OCI-LY7 (cell line): Measurements from ENCODE around the gene SCPEP1. TPM values are rescaled to one million over a fixed set of nuclear protein-coding genes. Genes with fewer than 3 reads are reported as not detected.
A peak's percentile ranks its signal among the peaks of the same experiment; 100 is the strongest.
"Not testable (repeated sequence)": the region's sequence is repeated elsewhere in the genome, so short reads cannot be mapped to it uniquely, and the experiment has no call there.

Experiments
- BruUV-seq: library from RNA; stranded (reverse); fragments of 400-500 nt; replicated peaks from 2 replicates; lab custom pipeline; 2021; lab: Mats Ljungman, UMichigan
- CTCF ChIA-PET: fragments of 300-600 bp; sonication (Branson Sonifier 250); formaldehyde crosslinking; loops from one replicate; lab custom pipeline; 2022; ENCODE audit warnings: antibody characterized with exemption; ENCODE audit not compliant: unreplicated experiment; lab: Charles Lee
- POLR2A ChIA-PET: fragments of 300-600 bp; sonication (Branson Sonifier 250); formaldehyde crosslinking; loops from one replicate; lab custom pipeline; 2022; ENCODE audit warnings: antibody characterized with exemption; lab: Charles Lee
- DNase-seq: peaks from one replicate; pipeline ENCODE4 v3.0.0-alpha.2; 2015; ENCODE audit warnings: low spot score
- H2AFZ ChIP-seq: fragments of 200-600 bp; sonication (generic), shearing (Covaris generic); 2 replicates; pipeline ENCODE4 v1.6.1; 2014; ENCODE audit warnings: mild to moderate bottlenecking, antibody characterized with exemption, low read length, moderate library complexity
- H3K27ac ChIP-seq: fragments of 200-600 bp; sonication (generic); 2 replicates; pipeline ENCODE4 v1.5.1; 2014; ENCODE audit warnings: mixed run types, low read depth, mild to moderate bottlenecking, moderate library complexity, low read length, inconsistent platforms; ENCODE audit not compliant: poor library complexity, severe bottlenecking
- H3K36me3 ChIP-seq: fragments of 200-600 bp; sonication (generic); 2 replicates; pipeline ENCODE4 v1.6.1; 2014; ENCODE audit warnings: mild to moderate bottlenecking, antibody characterized with exemption, low read length, moderate library complexity, mixed read lengths; ENCODE audit not compliant: insufficient read depth
- H3K4me1 ChIP-seq: fragments of 200-600 bp; sonication (generic); 2 replicates; pipeline ENCODE4 v1.5.1; 2014; ENCODE audit warnings: mild to moderate bottlenecking, low read length; ENCODE audit not compliant: insufficient read depth, poor library complexity, severe bottlenecking
- H3K4me2 ChIP-seq: fragments of 200-600 bp; sonication (generic); 2 replicates; pipeline ENCODE4 v1.6.1; 2014; ENCODE audit warnings: mild to moderate bottlenecking, low read length
- H3K4me3 ChIP-seq: fragments of 200-600 bp; sonication (generic); 2 replicates; pipeline ENCODE4 v1.5.1; 2014; ENCODE audit warnings: mild to moderate bottlenecking, low read depth, low read length; ENCODE audit not compliant: poor library complexity, severe bottlenecking
- H3K79me2 ChIP-seq: fragments of 200-600 bp; sonication (generic); 2 replicates; pipeline ENCODE4 v1.6.1; 2016; ENCODE audit warnings: low read depth, mild to moderate bottlenecking, low read length, moderate library complexity, mixed read lengths; ENCODE audit not compliant: insufficient read depth
- H3K9me2 ChIP-seq: fragments of 200-600 bp; sonication (generic); 2 replicates; pipeline ENCODE4 v1.6.1; 2016; ENCODE audit warnings: mild to moderate bottlenecking, low read length, mixed read lengths; ENCODE audit not compliant: insufficient read depth
- H3K9me3 ChIP-seq: fragments of 200-600 bp; sonication (generic); 2 replicates; pipeline ENCODE4 v1.6.1; 2014; ENCODE audit warnings: mild to moderate bottlenecking, mixed run types, low read length, mixed read lengths
- H4K20me1 ChIP-seq: fragments of 200-600 bp; sonication (generic); 2 replicates; pipeline ENCODE4 v1.6.1; 2014; ENCODE audit warnings: mild to moderate bottlenecking, antibody characterized with exemption, low read length, moderate library complexity, mixed read lengths; ENCODE audit not compliant: insufficient read depth
- CTCF ChIP-seq: fragments of 200-600 bp; sonication (generic); conservative IDR thresholded peaks from 2 replicates; pipeline ENCODE4 v1.5.1; 2014; ENCODE audit warnings: mild to moderate bottlenecking, antibody characterized with exemption, low read length, moderate library complexity, mixed read lengths
- EZH2phosphoT487 ChIP-seq: fragments of 200-600 bp; sonication (generic); IDR thresholded peaks from 2 replicates; pipeline ENCODE4 v1.6.1; 2018; ENCODE audit warnings: low read depth, borderline replicate concordance, mild to moderate bottlenecking, mixed run types, antibody characterized with exemption, low read length, moderate library complexity, mixed read lengths
- intact Hi-C: fragments of 100-400 bp; cut with micrococcal nuclease; formaldehyde crosslinking; loops from one replicate; pipeline ENCODE4 v1.10.0; 2022; ENCODE audit not compliant: unreplicated experiment
- total RNA-seq, 2 experiments: library from RNA; depleted of rRNA in 1 of 2; stranded (reverse); fragments of >200 nt in 1 of 2; shearing (Covaris generic) in 1 of 2; gene quantifications; 2 replicates each; pipeline ENCODE4 v1.2.3, GENCODE V29; 2014 to 2022

The SCPEP1 gene
- total RNA-seq, 2 experiments from 2014 or later, result 43.0 to 48.2 TPM

GRCh38 chr17:56935461-56935860 lies 42.5 kb upstream of the SCPEP1 start:
- peaks cover 15% of the 10 kb centered on the region for H3K9me3 ChIP-seq
- H3K4me1 ChIP-seq, result no peaks in the 10 kb centered on the region
- H3K36me3 ChIP-seq, result peaks cover 72% of the 10 kb centered on the region
- intact Hi-C loops, result loop anchor here (5.0 kb wide), 1 partner anchor 343 kb away; the partner anchor contains the start of gene NOG
- no peak for TF ChIP-seq CTCF
- TF ChIP-seq EZH2phosphoT487, result no peak
- no peak overlapping the region for H2AFZ ChIP-seq
- H3K9me2 ChIP-seq, result no peaks in the 10 kb centered on the region
- no peak overlapping the region for H3K4me2 ChIP-seq
- DNase-seq, result no peak
- ChIA-PET POLR2A (no interaction called here), CTCF (no interaction called here)
- no TSS peak for BruUV-seq
- no peaks in the 10 kb centered on the region for H3K79me2 ChIP-seq
- H3K27ac ChIP-seq, result no peak overlapping the region
- no peak overlapping the region for H3K4me3 ChIP-seq
- H4K20me1 ChIP-seq, result no peaks in the 10 kb centered on the region

GRCh38 chr17:56936697-56937322 lies 41.1 kb upstream of the SCPEP1 start:
- Histone ChIP-seq H2AFZ (no peak overlapping the region), H3K9me3 (peaks cover 8% of the 10 kb centered on the region; the same call in 1 of the 2 replicates), H3K9me2 (no peaks in the 10 kb centered on the region), H3K4me3 (no peak overlapping the region), H4K20me1 (no peaks in the 10 kb centered on the region), H3K4me1 (no peaks in the 10 kb centered on the region), H3K79me2 (no peaks in the 10 kb centered on the region), H3K4me2 (no peak overlapping the region), H3K27ac (no peak overlapping the region), H3K36me3 (peaks cover 85% of the 10 kb centered on the region)
- no peak for DNase-seq
- ChIA-PET CTCF (no interaction called here), POLR2A (no interaction called here)
- no TSS peak for BruUV-seq
- intact Hi-C loops, result loop anchor here (5.0 kb wide), 1 partner anchor 345 kb away; the partner anchor contains the start of gene NOG
- TF ChIP-seq CTCF (no peak), EZH2phosphoT487 (no peak)

- H3K4me3 ChIP-seq, result no peak overlapping the region
- DNase-seq, result no peak
- no TSS peak for BruUV-seq
- ChIA-PET POLR2A (interaction anchor here (0.6 to 0.9 kb wide), 2 partner anchors 12 to 72 kb away, joined by 3 read pairs; no protein-coding TSS in a partner anchor), CTCF (no interaction called here)
- intact Hi-C loops, result loop anchor here (5.0 kb wide), 1 partner anchor 345 kb away; the partner anchor contains the start of gene NOG
- TF ChIP-seq EZH2phosphoT487 (no peak), CTCF (no peak)
- no peak overlapping the region for H3K27ac ChIP-seq
- H3K9me3 ChIP-seq, result peaks cover 1% of the 10 kb centered on the region; the same call in 1 of the 2 replicates
- H3K79me2 ChIP-seq, result no peaks in the 10 kb centered on the region
- no peaks in the 10 kb centered on the region for H3K4me1 ChIP-seq
- H3K9me2 ChIP-seq, result no peaks in the 10 kb centered on the region
- no peak overlapping the region for H2AFZ ChIP-seq
- peaks cover 91% of the 10 kb centered on the region for H3K36me3 ChIP-seq
- no peak overlapping the region for H3K4me2 ChIP-seq
- no peaks in the 10 kb centered on the region for H4K20me1 ChIP-seq
Measured at GRCh38 chr17:56937687-56938086, 40.2 kb upstream of the SCPEP1 start.

- CTCF ChIA-PET, H3K27ac ChIP-seq, H4K20me1 ChIP-seq, H3K4me1 ChIP-seq, H2AFZ ChIP-seq, DNase-seq, H3K4me2 ChIP-seq, H3K9me3 ChIP-seq, H3K79me2 ChIP-seq, H3K4me3 ChIP-seq, H3K9me2 ChIP-seq: not testable (repeated sequence)
- intact Hi-C loops, result loop anchor here (5.0 kb wide), 1 partner anchor 346 kb away; the partner anchor contains the start of gene NOG
- POLR2A ChIA-PET, result interaction anchor here (0.6 to 0.9 kb wide), 2 partner anchors 12 to 72 kb away, joined by 3 read pairs; no protein-coding TSS in a partner anchor
- TSS peak; percentile 72 for BruUV-seq
- peaks cover 91% of the 10 kb centered on the region for H3K36me3 ChIP-seq
Measured at GRCh38 chr17:56938206-56938605, 39.7 kb upstream of the SCPEP1 start.
